Islet precursor cell (in vitro differentiated cells): ENCODE results near the gene CALCR.
"Not testable (repeated sequence)": the region's sequence is repeated elsewhere in the genome, so short reads cannot be mapped to it uniquely, and the experiment has no call there.

Experiments
- DNase-seq: peaks from one replicate; pipeline ENCODE4 v3.0.0-alpha.2; 2018

Gene CALCR

GRCh38 chr7:93559639-93560491, 14.7 kb downstream of the CALCR start:
- no peak for DNase-seq

DNA sequence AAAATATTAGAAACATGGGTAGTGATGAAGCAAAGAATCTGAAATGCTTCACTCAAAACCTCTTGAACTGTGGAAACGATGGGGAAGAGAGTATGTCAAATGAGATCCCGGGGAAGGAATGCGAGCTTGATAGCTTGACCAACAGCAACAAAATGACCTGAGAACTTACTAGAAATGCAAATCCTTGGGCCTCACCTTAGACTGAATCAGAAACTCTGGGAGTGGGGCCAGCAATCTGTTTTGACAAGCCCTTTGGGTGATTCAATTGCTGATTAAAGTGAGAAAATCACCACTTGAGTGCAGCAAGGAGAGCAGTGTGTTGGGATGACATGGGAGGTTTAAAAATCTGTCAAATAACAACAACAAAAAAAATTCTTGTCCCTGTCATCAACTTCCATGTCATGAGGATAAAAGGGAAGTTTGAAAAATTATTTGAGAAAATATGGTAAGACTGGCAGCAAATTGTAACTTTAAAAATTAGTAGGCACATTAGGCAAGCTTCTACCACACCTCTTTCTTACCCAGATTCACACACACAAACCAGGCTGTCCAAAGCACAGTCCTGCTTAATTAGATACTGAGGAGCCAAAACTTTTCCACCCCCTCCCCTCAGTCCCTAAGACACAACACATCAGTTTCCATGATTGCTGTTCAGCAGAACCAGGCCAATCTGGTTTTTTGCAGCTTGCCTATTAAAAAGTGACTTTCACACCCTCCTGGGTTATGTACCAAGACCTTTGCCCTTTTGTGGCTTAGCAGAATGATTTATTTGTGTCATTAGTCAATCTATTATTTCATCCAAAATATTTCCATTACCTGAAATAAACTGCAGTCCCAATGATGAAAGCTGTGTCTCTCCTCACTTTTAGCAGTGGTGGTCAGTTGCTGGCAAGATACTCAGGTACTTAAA, 15.6 kb downstream of the CALCR start:
- DNase-seq, result no peak

DNA sequence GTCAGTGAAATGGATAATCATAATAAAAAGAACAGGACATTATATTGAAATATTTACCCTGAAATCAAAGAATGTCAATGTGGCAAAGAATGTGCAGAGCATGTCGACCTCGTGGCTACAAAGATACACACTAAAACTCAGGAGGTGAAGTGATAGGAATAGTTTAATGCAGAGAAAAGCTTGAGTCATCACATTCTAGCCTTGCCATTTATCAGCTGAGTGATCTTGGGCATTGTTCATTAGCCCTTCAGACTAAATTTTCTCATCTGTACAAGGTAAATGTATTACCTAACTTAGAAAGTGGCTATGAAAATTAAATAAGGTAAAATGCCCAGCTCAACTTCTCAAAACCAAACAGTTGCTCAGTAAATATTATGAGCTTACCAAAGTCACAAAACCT, 22.6 kb downstream of the CALCR start:
- no peak for DNase-seq

- DNase-seq, result no peak
Measured at GRCh38 chr7:93551063-93551895, 23.2 kb downstream of the CALCR start.

- DNase-seq, result no peak
Measured at GRCh38 chr7:93547716-93548115, 26.8 kb downstream of the CALCR start.

GRCh38 chr7:93544691-93545090, 29.8 kb downstream of the CALCR start:
- DNase-seq, result no peak

DNA sequence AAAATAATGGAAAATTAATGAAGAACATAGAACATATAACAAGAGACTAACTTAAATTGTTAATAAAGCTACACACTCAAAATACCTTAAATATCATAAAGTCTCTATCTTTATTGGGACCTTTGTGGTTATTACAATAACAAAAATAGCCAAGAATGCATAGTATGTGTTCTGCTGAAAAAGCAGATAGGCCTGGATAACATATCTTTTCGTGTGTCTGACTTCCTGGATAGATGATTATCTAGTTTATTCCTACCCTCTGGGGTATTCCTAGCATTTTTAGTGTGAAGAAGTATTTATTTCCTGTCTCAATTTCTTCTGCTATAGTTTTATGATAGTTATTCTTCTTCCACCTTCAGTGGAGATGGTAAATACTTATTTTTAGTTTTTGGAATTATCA, 36.5 kb downstream of the CALCR start:
- no peak for DNase-seq

DNA sequence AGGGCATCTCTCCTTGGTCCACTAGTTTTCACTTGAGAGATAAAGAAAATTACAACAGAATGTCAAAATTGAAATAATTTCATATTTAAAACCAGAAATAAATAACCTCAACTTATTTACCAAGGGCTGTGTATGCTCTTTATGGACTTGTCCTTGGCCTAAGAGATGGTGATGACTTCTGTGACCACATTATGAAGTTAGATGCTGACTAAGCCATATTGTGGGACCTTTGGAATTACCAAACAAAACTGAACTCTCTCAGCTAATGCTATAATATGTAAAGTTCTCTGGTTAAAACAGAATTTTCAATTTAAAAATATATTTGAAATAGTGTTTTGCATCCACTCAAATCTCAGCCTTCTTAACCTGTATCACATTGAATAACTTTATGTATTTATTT, 38.9 kb downstream of the CALCR start:
- no peak for DNase-seq

DNA sequence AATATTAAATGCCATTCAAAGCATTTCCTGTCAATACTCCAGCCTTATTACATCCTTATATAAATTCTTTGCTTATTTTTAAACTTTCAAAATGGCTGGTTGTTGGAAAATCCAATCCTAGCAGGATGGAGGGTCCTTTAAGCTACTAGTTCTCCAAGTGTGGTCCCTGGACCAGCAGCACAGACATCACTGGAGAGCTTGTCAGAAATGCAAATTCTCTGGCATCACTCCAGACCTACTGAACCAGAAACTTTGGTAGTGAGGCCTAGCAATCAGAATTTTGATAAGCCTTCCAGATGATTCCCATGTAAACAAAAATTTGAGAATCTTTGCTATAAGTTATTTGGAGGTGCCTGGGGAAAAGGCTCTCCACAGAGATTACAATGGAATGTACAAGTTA, 43.8 kb downstream of the CALCR start:
- DNase-seq, result no peak

GRCh38 chr7:93516834-93517233, 57.7 kb downstream of the CALCR start:
- no peak for DNase-seq

DNA sequence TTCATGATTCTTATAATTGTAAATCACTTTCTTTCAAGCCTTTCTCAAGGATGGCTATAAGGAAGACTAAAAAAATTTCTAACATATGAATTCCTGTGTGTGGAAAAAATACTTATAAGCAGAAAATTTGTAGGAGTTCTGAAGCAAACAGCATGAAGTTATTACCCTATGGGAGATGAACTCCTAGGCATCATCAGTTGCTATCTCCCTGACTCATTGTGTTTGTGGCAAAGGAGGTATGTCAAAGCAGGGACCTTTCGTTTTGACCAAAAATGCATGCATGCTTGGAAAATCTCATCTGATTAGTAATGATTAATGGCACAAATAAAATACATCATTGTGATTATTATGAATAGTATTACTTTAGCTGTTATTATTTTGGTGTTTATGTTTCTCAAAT, 59.4 kb downstream of the CALCR start:
- DNase-seq, result no peak

DNA sequence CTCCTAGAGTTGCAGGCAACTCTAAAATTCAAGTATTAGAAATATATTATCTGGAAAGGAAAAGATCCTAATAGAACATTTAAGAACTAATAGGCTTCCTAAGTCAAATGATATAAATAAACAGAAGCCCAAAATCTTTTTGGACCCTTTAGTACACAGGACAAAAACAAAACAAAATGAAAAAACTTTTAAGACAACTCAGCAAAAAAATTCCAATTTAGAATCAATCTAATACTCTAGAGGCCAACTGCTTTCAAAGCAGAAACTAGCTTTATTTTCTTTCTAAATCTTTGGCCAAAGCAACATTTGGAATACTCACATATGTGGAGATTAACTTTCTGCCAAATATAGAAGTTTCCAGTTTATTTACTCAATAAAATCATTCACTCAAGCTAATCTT, 65.2 kb downstream of the CALCR start:
- no peak for DNase-seq

DNA sequence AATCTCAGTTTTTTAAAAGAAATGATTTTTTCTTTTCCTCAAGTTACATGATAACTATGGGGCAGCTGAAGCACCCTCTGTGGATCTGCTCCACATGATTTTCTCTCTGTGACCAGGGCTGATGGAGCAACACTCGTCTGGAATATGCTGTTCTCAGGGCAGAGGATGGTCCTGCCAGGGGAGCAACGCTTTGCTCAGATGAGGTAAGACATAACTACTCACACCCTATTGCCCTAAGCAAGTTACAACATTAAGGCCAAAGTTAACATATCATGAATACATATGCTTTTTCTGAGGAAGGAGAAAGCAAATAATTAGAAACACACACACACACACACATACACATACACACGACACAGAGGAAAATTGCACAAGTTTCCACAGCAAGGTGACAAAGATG, 71.4 kb downstream of the CALCR start:
- no peak for DNase-seq

DNA sequence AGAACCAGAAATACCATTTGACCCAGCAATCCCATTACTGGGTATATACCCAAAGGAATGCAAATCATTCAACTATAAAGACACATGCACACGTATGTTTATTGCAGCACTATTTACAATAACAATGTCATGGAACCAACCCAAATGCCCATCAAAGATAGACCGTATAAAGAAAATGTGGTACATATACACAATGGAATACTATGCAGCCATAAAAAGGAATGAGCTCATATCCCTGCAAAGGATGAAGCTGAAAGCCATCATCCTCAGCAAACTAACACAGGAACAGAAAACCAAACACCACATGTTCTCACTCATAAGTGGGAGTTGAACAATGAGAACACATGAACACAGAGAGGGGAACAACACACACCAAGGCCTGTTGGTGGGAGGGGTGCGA, 82.7 kb downstream of the CALCR start:
- DNase-seq, result not testable (repeated sequence)

DNA sequence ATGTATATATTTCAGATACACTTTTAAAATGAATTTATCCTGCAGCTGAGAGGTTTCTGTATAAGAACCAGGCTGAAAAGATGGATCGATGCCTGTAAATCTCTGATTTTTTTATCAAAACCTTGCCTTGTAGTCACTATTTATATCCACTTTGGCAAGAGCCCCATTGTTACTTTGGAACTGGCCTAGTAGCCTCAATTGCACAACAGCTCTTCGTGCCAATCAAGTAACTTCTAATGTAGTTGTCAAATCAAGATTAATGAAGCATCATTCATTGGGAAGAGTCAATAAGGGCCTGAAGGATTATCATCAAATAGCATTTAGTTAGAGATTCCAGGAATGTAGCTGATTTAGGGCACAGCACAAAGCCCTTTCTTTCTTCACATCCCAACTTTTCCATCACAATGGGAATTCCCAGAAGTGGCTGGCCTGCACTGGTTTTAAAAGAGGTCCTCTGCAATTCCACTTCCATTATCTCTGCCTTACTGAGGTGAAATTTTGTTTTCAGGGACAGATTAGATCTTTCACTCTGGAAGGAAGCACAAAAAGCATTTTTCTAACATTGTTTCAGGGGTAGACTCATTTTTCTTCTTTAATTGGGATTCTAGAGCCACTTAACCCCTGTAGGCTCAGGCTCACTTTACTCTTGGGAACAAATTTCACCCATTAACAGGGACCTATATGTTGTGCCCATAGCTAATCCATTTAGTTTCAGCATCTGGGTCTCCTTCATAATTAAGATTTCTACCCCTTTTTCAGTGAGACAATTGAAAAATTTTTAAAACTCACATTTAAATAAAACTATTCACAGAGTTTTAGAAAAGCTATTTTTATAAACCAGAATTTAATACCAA, 97.8 kb downstream of the CALCR start:
- DNase-seq, result peak; percentile 80

DNA sequence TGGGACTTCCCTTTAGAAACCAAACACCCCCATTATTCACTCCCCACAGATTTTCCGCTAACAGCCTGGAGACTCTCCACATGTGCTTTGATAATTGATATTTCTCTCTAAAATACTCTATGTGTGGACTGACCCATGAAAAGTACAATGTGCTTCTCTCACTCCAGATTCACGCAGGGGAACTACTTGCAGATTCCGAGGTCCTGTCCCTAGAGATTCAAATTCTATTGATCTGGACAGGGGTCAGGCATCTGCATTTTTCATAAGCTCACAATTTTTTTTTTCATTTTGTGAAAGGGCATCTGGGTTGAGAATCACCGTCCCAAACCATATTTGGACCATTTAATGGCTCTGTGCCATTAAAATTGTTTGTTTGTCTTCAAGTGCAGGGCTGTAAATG, 98.7 kb downstream of the CALCR start:
- DNase-seq, result no peak

DNA sequence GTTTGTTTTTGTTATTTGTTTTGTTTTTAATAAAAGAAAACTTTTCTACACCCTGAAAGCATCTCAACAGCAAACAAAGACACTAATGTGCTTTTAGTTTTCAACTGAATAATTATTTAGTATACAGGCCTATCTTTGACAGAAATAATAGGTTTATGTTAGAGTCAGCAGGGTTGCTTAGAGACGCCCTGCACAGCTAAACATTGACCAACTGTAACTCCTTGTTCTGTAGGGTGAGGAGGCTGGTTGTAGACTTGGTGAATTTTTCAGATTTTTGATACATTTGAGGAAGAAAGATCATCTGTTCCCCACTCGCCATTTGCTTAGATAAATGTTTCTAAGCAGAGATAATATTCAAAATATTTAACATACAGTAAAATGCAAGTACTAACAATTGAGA, 103.1 kb downstream of the CALCR start:
- DNase-seq, result no peak

- DNase-seq, result no peak
Measured at GRCh38 chr7:93463764-93464163, 110.8 kb downstream of the CALCR start.

GRCh38 chr7:93461350-93461749, 113.2 kb downstream of the CALCR start:
- DNase-seq, result no peak

- DNase-seq, result no peak
Measured at GRCh38 chr7:93453262-93453661, 121.3 kb downstream of the CALCR start.

GRCh38 chr7:93448176-93448575, 126.3 kb downstream of the CALCR start:
- no peak for DNase-seq

GRCh38 chr7:93447509-93447908, 127.0 kb downstream of the CALCR start:
- no peak for DNase-seq
